Measurements from ENCODE around the gene PAPPA. TPM values are rescaled to one million over a fixed set of nuclear protein-coding genes. Genes with fewer than 3 reads are reported as not detected.

The PAPPA gene
- total RNA-seq, 1 experiment from 2014 or later = 2.5 TPM

- no peak for DNase-seq
- Histone ChIP-seq H3K4me3 (no peak overlapping the region), H3K36me3 (no peaks in the 10 kb centered on the region), H3K4me1 (peaks cover 9% of the 10 kb centered on the region; the same call in 1 of the 2 replicates), H3K27ac (no peak overlapping the region), H3K9me3 (replicated peaks) (no peaks in the 10 kb centered on the region), H3K27me3 (no peaks in the 10 kb centered on the region)
Observed at GRCh38 chr9:116304761-116305160, 151.2 kb downstream of the PAPPA start.

DNA sequence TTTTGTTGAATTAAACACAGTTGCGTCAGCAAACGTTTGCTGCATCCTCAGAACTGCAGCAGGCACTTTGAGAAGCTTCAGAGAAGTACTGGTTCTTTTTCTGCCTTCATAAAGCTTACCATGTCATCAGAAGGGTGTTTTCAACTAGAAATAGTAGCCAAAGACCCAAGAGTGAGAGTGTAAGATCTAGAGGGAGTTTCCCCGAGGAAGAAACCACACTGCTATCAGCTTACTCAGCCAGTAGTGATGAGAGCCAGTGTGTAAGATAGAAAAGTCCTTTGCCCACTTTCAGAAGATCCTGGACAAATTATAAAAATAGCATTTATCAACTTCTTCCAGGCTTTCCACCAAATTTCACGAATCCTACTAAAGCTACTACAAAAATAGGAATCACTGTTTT lies 154.5 kb downstream of the PAPPA start:
- no peaks in the 10 kb centered on the region for H3K27me3 ChIP-seq
- H3K9me3 ChIP-seq (replicated peaks) = no peaks in the 10 kb centered on the region
- H3K27ac ChIP-seq = no peak overlapping the region
- no peaks in the 10 kb centered on the region; the same call in 1 of the 2 replicates for H3K36me3 ChIP-seq
- no peak overlapping the region for H3K4me3 ChIP-seq
- DNase-seq = no peak
- peaks cover 9% of the 10 kb centered on the region; the same call in 1 of the 2 replicates for H3K4me1 ChIP-seq

DNA sequence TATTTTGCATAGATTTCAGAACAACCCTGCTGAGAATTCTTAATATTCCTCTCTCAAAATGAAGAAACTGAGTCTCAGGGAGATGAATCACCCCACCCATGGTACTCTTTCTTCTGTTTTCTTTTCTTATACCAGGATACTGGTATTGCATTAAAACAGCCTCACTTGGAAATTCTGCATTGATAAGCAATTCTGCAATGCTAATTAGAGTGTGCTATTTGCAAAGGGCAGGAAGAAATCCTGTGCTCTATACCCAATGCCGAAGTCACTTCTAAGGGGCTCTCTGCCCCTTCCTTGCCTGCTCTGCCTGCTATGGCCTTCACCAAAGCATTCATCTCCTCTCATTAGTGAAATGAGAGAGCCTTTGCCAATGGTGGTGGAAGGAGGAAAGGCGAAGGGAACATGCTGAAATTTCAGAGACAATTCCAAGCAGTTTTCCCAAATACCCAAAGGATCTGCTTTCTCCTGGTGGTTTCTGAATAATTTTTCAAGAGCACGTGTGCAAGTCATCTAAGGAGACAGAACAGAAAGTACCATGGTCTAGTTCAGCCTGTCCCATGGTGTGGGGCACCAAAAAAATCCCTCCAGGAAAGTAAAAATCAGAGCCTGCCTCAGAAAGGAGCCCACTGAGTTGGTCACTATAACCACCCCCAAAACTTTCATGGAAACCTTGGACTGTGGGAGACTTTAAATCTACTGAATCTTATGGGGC lies 156.5 kb downstream of the PAPPA start:
- Histone ChIP-seq H3K4me3 (no peak overlapping the region), H3K4me1 (peaks cover 6% of the 10 kb centered on the region; the same call in 1 of the 2 replicates), H3K9me3 (replicated peaks) (no peaks in the 10 kb centered on the region), H3K27ac (no peak overlapping the region), H3K36me3 (no peaks in the 10 kb centered on the region; the same call in 1 of the 2 replicates), H3K27me3 (no peaks in the 10 kb centered on the region)
- DNase-seq = no peak

DNA sequence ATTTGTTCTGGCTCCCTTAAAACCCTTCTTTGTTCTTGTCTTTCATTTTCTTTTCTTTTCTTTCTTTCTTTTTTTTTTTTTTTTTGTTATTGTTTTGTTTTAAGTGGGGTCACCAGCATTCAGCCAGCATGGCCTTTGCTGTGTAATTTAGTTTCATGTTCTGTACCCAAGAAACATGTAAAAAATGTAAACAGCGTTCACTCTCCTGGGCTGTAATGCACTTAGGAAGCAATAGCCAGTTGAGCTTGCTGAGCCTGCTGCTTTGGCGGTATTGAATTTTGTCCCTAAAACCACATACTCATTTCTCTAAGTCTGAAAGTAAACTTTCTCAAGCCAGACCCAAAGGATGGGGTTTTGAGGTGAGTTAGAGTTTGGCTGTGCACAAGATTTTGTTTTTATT lies 158.6 kb downstream of the PAPPA start:
- H3K4me3 ChIP-seq = no peak overlapping the region
- no peak for DNase-seq
- H3K9me3 ChIP-seq (replicated peaks) = no peaks in the 10 kb centered on the region
- no peak overlapping the region for H3K27ac ChIP-seq
- H3K36me3 ChIP-seq = no peaks in the 10 kb centered on the region; the same call in 1 of the 2 replicates
- H3K27me3 ChIP-seq = no peaks in the 10 kb centered on the region
- H3K4me1 ChIP-seq = peaks cover 22% of the 10 kb centered on the region

DNA sequence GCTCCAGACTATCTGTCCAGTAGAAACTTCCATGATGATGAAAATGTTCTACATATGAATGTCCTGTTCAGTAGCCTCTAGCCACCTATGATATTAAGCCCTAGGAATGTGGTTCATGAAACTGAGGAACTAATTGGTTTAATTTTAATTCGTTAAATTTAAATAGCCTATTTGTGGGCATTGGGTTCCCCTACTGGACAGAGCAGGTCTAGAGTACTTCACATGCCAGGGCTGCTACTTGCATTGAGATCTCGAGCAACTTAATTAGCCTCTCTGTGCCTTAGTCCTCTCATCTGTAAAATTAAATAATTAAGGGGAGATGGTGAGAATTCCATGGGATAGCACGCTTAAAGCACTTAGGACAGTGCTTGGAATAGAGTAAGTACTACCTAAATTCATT lies 160.0 kb downstream of the PAPPA start:
- H3K4me3 ChIP-seq = no peak overlapping the region
- H3K27me3 ChIP-seq = no peaks in the 10 kb centered on the region
- H3K4me1 ChIP-seq = peaks cover 31% of the 10 kb centered on the region
- no peak overlapping the region for H3K27ac ChIP-seq
- no peaks in the 10 kb centered on the region; the same call in 1 of the 2 replicates for H3K36me3 ChIP-seq
- DNase-seq = no peak
- H3K9me3 ChIP-seq (replicated peaks) = no peaks in the 10 kb centered on the region

DNA sequence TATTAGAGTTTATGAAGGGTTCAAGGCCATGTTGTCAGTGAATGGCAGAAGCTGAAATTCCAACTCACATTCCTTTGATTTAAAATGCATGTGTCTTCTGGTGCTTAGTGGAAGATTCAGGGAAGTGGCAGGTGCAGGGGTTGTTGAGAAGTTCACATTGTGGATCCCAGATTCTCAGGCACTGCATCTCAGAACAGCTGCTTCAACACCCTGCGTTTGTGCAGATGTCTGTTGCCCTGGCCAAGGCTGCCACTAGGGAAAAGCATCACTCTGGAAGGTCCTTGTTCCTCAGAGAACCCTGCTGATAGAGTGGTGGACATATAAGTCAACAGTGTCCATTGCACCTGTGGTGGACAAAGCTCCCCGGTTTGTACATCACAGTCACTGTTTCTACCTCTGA lies 162.7 kb downstream of the PAPPA start:
- H3K27ac ChIP-seq = no peak overlapping the region
- H3K4me3 ChIP-seq = no peak overlapping the region
- no peaks in the 10 kb centered on the region for H3K27me3 ChIP-seq
- H3K4me1 ChIP-seq = peaks cover 42% of the 10 kb centered on the region
- no peaks in the 10 kb centered on the region; the same call in 1 of the 2 replicates for H3K36me3 ChIP-seq
- DNase-seq = peak; percentile 70 to 84
- H3K9me3 ChIP-seq (replicated peaks) = no peaks in the 10 kb centered on the region

DNA sequence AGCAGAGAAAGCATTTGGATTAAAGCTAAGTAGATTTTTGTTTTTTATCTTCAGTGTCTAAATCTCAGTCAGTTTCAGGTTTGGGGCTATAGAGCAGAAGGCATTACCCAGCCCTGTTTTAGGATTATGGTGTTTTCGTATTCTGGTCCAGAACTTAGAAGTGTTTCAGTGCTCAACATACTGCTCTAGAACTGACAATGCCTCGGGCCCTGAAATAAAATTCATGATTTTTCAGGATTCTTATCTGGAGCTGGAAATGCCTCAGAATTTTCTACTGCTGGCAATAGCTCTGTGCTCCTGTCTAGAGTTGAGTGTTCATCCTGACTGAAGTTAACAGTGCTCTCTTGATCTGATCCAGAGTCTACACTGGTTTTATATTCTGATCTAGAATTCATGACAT lies 163.9 kb downstream of the PAPPA start:
- Histone ChIP-seq H3K9me3 (replicated peaks) (no peaks in the 10 kb centered on the region), H3K36me3 (no peaks in the 10 kb centered on the region; the same call in 1 of the 2 replicates), H3K27ac (no peak overlapping the region), H3K4me1 (peaks cover 42% of the 10 kb centered on the region), H3K4me3 (no peak overlapping the region), H3K27me3 (no peaks in the 10 kb centered on the region)
- no peak for DNase-seq

GRCh38 chr9:116318468-116319374 lies 165.1 kb downstream of the PAPPA start:
- no peaks in the 10 kb centered on the region for H3K27me3 ChIP-seq
- peak overlapping the region; percentile 31 for H3K27ac ChIP-seq
- no peaks in the 10 kb centered on the region for H3K9me3 ChIP-seq (replicated peaks)
- H3K36me3 ChIP-seq = no peaks in the 10 kb centered on the region
- peaks cover 36% of the 10 kb centered on the region for H3K4me1 ChIP-seq
- peak overlapping the region; percentile 3 for H3K4me3 ChIP-seq
- DNase-seq = peak; percentile 88 to 95

- Histone ChIP-seq H3K4me3 (no peak overlapping the region), H3K4me1 (peaks cover 36% of the 10 kb centered on the region), H3K27me3 (no peaks in the 10 kb centered on the region), H3K27ac (peak overlapping the region; percentile 31), H3K36me3 (no peaks in the 10 kb centered on the region), H3K9me3 (replicated peaks) (no peaks in the 10 kb centered on the region)
- no peak for DNase-seq
Observed at GRCh38 chr9:116319480-116319879, 165.9 kb downstream of the PAPPA start.

DNA sequence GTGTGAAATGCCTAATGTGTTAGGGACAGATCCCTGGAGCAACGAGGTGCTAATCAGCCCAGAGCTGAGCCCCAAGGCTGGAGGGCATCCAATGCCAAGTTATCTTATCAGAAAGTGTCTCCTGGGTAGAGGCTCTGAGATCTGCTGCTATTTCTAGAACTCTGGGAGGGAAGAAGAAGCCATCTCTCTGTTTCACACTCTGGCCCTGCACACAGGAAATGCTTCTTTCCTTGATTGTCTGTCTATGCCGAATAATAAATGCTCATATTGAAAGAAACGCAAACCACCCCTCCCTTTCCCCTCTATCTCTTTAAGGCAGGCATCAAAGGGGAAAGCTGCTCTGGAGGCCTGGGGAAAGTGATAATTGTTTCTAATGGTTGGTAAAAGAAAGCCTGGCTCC lies 166.7 kb downstream of the PAPPA start:
- H3K36me3 ChIP-seq = no peaks in the 10 kb centered on the region
- no peak for DNase-seq

GRCh38 chr9:116322521-116322920 lies 168.9 kb downstream of the PAPPA start:
- H3K9me3 ChIP-seq (replicated peaks) = 0 out of 2 replicates have a peak, but pooled peaks cover 4% of the 10 kb centered on the region
- no peaks in the 10 kb centered on the region for H3K27me3 ChIP-seq
- no peak overlapping the region for H3K4me3 ChIP-seq
- no peak for DNase-seq
- peaks cover 27% of the 10 kb centered on the region for H3K4me1 ChIP-seq
- no peak overlapping the region for H3K27ac ChIP-seq
- 0 out of 2 replicates have a peak, but pooled peaks cover 3% of the 10 kb centered on the region for H3K36me3 ChIP-seq

More for the DNA sequence above, 166.7 kb downstream of the PAPPA start:
- Histone ChIP-seq H3K9me3 (replicated peaks) (no peaks in the 10 kb centered on the region), H3K4me3 (no peak overlapping the region), H3K27me3 (no peaks in the 10 kb centered on the region), H3K4me1 (peaks cover 36% of the 10 kb centered on the region), H3K27ac (no peak overlapping the region)

DNA sequence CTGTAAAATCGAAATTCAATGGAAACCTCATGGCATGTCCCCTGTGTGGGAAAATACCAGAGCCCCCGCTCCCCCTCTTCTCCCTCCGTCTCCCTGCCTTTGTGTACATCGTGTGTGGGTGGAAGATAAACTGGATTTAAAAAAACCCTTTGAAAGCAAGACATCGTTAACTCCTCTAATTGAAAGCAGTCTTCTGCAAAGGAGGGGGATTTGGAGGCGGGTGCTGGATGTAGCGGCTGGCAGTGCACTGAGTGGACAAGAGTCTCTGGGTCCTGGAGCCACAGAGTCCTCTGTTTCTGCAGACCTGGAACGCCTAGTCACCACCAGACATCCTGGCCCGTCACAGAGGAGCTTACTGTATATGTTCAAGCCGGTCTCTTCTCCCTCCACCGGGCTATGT lies 169.4 kb downstream of the PAPPA start:
- H3K4me3 ChIP-seq = no peak overlapping the region
- 0 out of 2 replicates have a peak, but pooled peaks cover 4% of the 10 kb centered on the region for H3K9me3 ChIP-seq (replicated peaks)
- H3K36me3 ChIP-seq = 0 out of 2 replicates have a peak, but pooled peaks cover 3% of the 10 kb centered on the region
- peaks cover 30% of the 10 kb centered on the region for H3K4me1 ChIP-seq
- no peaks in the 10 kb centered on the region for H3K27me3 ChIP-seq
- H3K27ac ChIP-seq = no peak overlapping the region
- DNase-seq = no peak

DNA sequence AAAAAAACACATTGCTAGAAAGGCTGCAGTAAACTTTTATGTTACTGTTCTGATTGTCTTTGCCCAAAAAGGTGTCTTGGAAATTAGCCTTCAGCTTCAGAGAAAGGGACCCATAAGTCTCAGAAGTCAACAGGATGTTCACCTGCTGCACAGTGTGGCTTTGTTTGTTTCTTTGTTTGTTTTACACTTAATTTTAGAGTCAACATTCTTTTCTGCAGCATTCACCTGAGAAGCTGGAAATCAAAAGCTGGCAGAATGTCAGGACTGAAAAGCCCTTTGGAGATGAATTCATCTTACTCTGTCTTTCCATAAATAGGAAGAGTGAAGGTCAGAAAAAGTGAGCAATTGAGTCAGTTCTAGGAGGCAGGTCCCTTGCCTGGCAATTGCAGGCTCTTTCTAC lies 170.0 kb downstream of the PAPPA start:
- Histone ChIP-seq H3K9me3 (replicated peaks) (0 out of 2 replicates have a peak, but pooled peaks cover 4% of the 10 kb centered on the region), H3K36me3 (0 out of 2 replicates have a peak, but pooled peaks cover 3% of the 10 kb centered on the region), H3K4me3 (no peak overlapping the region), H3K27ac (no peak overlapping the region), H3K27me3 (no peaks in the 10 kb centered on the region), H3K4me1 (peaks cover 30% of the 10 kb centered on the region)
- DNase-seq = no peak

DNA sequence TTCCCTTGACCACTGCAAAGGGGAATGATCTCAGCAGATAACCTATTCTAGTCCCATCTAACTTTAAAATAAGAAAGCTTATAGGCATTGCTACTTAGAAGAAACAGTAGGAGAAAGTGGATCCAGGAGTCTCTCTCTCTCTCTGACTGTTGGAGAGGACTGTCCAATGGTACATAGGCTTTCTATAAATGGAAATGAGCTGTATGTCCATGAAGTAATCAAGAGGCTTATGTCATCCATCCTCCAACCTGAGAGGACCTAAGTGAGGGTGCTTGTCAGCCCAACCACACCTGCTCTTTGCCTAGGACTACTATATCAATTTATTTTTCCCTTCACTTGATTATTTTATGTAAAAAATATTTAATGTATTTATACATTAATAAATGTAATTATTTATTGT lies 172.3 kb downstream of the PAPPA start:
- no peak for DNase-seq
- no peak overlapping the region for H3K27ac ChIP-seq
- 0 out of 2 replicates have a peak, but pooled peaks cover 3% of the 10 kb centered on the region for H3K36me3 ChIP-seq
- H3K9me3 ChIP-seq (replicated peaks) = 0 out of 2 replicates have a peak, but pooled peaks cover 4% of the 10 kb centered on the region
- H3K27me3 ChIP-seq = no peaks in the 10 kb centered on the region
- H3K4me3 ChIP-seq = no peak overlapping the region
- H3K4me1 ChIP-seq = peaks cover 23% of the 10 kb centered on the region
